DMS114 treated with DMSO at 0.1 percent for 48 hours (cell line): ENCODE data around the gene KPNA2.
A peak's percentile ranks its signal among the peaks of the same experiment; 100 is the strongest.
"Not testable (repeated sequence)": the region's sequence is repeated elsewhere in the genome, so short reads cannot be mapped to it uniquely, and the experiment has no call there.

Experiments used
- DNase-seq: peaks from one replicate; lab custom pipeline; 2025; ENCODE audit not compliant: unreplicated experiment; lab: John Stamatoyannopoulos, UW

The KPNA2 gene

DNA sequence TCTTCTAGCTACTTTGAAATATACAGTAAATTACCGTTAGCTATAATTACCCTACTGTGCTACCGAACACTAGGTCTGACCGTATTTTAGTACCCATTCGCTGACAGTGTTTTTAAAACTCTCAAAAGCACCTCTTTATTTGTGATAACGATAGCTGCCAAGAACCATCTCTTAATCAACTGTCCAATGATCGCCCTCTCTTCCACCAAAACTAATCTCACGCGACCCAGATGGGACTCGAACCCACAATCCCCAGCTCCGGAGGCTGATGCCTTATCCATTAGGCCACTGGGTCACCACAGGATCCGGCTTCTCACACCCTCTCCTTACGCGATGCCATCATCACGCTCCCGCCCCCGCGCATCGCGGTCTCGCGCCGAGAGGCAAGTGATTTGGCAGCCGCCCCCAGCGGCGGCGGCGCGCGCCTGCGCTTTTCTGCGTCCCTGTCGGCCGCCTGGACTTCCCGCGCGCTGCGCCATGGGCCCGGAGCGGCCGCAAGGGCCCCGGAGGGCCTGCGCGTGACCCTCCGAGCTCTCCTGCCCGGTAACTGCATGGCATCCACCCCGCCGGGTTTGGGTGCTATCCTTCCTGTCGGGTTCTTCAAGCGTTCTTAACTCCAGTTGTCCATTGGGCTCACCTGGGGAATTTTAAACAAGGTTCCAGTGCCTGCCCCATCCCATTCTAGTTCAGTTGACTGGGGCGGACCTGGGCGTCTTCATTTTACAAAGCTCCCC lies 15.7 kb upstream of the KPNA2 start:
- peak; percentile 85 for DNase-seq

DNA sequence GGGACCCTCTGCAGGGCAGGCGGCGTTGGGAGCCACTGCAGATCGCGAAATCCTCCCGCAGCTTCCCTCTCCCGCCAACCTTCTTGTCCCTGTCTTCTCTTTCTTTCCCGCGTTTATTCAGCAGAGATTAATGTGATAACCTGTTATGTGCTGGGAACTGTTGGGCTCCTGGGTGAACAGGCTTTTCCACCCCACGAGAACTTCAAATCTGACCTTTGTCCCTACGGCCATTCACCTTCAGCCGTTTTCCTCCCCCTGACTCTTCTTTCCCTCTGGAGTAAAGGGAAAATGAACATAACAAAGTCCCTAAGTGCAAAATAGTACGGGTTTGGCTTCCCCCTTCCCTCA lies 15.2 kb upstream of the KPNA2 start:
- peak; percentile 63 for DNase-seq

DNA sequence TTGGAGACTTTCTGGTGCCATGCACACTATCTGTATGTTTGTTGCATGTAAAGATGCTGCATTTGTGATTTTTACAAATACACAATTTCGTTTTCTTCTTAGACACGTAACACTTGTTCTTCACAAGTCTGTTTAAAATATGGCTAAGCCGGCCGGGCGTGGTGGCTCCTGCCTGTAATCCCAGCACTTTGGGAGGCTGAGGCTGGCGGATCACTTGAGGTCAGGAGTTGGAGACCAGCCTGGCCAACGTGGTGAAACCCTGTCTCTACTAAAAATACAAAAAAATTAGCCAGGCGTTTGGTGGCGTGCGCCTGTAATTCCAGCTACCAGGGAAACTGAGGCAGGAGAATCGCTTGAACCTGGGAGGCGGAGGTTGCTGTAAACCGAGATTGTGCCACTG lies 14.7 kb upstream of the KPNA2 start:
- not testable (repeated sequence) for DNase-seq

DNA sequence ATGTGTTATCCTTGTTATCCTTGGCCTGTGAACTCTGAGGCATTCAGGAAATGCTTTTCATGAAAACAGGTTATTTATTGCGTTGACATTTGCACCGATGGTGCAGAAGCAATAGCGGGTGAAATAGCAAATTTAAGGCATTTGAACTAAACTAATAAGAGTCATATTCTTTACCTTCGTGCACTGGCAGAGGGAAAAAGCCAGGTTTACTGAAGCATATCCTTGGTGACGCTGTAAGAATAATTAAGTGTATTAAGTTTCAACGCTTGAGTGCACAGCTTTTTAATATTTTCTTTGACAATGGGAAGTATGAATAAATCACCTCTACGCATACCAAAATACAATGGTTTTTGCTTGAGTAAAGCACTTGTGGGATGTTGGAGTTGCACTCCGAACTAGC lies 13.6 kb upstream of the KPNA2 start:
- no peak for DNase-seq

DNA sequence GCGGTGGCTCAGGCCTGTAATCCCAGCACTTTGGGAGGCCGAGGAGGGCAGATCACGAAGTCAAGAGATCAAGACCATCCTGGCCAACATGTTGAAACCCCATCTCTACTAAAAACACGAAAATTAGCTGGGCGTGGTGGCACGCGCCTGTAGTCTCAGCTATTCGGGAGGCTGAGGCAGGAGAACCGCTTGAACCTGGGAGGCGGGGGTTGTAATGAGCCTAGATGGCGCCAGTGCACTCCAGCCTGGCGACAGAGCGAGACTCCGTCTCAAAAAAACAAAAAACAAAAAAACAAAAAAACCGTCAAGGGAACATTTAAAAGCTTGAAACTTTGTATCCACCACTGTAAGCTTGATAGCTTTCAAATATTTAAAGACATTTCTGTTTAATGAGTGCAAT lies 13.0 kb upstream of the KPNA2 start:
- not testable (repeated sequence) for DNase-seq

DNA sequence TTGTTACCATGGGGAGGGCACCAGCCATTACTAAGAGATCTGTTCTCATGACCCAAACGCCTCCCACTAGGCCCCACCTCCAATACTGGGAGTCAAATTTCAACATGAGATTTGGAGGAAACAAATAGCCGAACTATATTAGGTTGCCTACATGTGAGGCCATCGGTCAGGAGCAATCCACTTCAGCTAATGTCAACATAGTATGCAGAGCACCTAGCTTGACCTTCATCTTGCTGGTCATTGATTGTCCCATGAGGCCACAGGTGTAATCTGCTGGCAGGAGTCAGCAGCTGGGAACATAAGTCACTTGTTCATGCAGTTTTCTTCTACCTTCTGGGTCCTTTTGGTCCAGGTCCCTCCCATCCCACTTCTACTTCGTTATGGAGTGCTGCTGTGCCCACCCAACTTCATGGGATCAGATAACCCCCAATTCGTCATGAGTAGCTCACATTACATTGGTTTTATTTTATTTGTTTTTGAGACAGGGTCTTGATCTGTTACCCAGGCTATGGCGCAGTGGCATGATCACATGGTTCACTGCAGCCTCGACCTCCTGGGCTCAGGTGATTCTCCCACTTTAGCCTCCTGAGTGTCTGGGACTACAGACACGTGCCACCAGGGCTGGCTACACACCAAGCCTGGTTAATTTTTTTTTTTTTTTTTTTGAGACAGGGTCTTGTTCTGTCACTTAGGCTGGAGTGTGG lies 5.9 kb upstream of the KPNA2 start:
- no peak for DNase-seq

DNA sequence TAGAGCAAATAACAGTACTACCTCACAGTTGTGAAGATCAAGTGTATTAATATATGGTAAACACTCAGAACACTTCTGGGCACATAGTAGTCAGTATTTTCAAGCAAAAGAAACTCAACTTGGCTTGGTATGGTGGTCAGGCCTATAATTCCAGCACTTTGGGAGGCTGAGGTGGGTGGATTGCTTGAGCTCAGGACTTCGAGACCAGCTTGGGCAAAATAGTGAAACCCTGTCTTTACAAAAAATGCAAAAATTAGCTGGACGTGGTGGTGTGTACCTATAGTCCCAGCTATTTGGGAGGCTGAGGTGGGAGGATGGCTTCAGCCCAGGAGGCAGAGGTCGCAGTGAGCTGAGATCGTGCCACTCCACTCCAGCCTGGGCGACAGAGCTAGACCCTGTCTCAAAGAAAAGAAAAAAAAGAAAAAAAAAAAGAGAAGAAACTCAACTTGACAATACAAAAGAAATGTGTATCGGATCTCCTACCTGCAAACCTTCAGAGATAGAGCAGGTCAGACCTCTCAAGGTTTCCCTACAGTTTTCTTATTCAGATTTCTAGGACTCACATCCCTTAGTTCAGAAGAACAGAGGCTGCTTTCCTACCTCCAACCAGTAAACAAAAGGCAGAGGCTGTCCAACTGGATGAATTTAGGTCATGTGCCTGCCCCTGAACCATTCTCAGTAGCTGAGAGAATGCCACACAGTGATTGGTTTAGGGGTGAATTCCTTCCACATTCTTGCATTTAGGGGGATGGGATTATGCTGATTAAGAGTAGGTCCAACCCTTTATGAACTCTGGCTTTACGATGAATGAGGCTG lies 1.7 kb upstream of the KPNA2 start:
- DNase-seq, result peak; percentile 79

DNA sequence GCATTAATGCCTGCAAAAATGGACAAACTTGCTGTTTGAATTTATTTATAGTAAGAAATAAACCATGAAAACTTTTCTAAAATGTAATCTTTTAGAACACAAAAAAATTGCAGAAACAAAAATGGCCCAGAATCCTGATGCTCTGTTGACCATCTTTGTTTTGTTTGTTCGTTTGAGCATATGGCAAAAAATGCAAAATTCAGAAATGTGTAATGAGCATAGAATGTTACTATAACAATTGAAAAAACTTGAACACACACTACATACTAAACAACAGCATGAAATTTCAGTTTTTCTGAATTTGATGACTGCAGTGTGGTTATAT lies 1.1 kb upstream of the KPNA2 start:
- DNase-seq, result no peak

DNA sequence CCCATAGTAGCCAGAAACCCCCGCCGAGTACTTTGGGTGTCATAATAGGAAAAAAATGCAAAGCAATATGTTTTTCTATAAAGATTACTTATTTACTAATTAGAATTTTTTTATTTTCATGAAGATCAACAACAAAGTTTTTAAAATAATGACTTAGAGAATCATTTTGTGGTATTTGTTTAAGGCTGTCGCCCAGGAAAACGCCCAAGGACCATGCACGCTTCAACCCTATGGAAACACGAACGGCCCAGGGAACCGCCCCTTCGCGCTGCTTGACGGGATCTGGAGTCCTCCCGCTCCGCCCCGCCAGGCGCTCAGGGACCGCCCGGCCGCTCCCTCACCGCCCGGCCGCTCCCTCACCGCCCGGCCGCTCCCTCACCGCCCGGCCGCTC lies 408 bp upstream of the KPNA2 start:
- peak; percentile 96 for DNase-seq

DNA sequence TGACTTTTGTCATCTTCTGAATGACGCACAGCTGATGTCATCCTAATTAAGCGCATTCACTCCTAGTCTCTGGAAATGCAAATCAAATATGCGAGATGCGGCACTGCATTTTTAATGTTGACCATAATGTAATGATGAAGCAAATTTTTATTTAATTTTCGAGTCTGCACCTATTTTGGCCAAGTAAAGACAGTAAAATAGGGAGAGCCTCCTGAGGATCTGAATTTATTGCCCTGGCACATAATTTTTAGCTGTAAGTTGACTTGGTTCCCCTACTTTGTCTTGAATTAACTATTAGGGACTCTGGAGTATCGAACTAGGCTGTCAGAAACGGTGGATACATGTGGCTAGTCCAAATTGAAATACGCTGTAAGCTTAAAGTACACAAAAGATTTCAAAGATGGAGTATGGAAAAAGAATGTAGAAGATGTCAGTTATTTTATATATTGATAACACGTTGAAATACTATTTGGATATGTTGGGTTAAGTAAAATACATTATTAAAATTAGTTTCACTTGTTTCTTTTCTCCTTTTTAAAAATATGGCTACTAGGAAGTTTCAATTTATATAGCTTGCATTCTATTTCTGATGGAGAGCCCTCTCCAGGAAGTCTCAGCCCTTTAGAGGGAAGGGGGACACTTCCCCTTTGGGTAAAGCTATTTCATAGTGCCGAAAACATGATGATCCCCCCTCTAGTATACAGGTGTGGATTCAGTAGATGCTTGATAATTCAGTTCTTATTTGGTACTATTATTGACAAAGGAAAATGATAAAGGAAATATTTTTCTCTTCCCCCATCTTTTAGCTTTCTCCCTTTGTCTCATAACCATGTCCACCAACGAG lies 991 bp downstream of the KPNA2 start:
- no peak for DNase-seq

DNA sequence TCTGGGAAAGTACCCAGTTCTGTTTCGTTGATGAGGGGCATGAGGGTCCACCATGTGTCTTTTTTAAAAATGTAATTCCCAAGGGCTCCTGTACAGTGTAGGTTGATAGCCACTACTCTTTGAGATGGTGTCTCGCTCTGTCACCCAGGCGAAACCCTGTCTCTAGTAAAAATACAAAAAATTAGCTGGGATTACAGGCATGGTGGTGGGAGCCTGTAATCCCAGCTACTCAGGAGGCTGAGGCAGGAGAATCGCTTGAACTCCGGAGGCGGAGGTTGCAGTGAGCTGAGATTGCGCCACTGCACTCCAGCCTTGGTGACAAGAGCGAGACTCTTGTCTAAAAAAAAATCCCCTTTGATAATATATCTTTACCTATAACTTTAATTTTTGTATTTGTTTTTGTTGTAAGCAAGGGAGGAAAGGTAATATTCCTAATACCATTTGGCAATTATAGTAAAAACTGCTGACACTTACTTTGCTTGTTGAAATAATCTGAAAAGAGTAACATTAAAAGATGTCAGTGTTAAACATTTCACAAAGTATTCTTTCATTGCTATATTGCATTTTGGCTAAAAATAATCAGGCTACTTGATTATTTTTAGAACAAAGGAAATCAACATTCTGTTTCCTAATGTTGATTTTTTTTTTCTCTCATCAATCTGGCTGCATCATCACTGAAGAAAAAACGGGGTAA lies 11.8 kb downstream of the KPNA2 start:
- no peak for DNase-seq

DNA sequence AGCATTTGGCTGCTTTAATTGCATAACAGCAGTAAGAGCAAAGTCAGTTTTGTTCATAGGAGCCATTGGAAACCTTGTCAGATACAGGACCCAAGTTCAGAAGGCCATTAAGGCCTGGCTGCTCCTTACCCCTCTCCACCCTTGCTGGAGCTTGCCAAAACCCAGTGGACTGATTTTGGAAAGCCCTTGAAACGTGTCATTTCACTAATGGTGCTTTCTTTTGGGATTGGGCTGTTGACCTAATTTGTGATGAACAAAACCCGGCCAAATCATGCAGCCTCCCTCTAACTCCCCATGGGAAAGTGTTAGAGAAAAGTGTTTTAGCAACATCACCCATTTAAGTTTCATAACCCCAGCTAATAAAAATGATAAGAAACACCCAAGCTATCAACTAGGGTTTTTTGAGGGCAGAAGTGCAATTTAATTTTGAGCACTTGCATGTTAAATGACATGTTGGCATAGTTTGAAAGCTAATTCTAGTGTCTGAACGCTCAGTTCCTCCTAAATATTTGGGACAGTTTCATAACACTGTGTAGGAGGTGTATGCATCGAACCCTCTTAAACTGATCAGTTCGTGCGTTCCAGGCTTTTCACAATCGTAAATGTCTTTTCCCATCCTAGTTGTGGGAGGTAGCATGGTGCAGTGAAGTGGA lies 12.5 kb downstream of the KPNA2 start:
- not testable (repeated sequence) for DNase-seq

DNA sequence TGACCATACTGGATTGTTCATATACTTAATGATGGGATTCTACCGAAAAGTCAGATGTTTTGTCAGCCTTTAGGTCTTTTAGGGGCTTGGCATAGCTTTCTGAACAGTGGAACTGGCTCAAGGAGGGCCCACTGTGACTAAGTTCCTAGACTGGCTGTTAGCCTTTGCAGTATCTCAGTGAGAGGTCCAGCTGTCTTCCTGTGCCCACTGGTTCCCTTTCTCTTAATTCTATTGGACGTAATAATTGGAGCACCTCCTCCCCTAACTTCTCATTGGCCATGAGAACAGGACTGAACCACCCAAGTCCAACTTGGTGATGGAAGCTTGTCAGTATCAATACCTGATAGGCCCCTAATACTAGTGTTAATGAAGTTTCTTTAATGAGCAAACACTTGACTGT lies 13.5 kb downstream of the KPNA2 start:
- DNase-seq, result peak; percentile 19

DNA sequence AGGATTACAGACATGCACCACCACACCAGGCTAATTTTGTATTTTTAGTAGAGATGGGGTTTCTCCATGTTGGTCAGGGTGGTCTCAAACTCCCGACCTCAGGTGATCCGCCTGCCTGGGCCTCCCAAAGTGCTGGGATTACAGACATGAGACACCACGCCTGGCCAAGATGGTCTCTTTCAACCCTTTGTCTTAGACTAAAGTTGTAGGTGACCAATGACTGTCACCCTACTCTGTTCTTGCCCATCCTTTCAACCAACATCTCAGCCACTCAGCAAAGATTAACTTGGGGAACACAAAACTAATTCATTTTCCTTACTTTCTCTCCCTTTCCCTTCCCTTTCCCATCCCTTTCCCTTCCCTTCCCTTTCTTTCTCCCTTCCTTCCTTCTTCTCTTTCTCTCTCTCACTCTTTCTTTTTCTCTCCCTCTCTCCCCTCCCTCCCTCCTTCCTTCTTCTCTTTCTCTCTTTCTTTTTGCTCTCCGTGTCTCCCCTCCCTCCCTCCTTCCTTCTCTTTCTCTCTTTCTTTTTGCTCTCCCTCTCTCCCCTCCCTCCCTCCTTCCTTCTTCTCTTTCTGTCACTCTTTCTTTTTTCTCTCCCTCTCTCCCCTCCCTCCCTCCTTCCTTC lies 14.4 kb downstream of the KPNA2 start:
- not testable (repeated sequence) for DNase-seq

DNA sequence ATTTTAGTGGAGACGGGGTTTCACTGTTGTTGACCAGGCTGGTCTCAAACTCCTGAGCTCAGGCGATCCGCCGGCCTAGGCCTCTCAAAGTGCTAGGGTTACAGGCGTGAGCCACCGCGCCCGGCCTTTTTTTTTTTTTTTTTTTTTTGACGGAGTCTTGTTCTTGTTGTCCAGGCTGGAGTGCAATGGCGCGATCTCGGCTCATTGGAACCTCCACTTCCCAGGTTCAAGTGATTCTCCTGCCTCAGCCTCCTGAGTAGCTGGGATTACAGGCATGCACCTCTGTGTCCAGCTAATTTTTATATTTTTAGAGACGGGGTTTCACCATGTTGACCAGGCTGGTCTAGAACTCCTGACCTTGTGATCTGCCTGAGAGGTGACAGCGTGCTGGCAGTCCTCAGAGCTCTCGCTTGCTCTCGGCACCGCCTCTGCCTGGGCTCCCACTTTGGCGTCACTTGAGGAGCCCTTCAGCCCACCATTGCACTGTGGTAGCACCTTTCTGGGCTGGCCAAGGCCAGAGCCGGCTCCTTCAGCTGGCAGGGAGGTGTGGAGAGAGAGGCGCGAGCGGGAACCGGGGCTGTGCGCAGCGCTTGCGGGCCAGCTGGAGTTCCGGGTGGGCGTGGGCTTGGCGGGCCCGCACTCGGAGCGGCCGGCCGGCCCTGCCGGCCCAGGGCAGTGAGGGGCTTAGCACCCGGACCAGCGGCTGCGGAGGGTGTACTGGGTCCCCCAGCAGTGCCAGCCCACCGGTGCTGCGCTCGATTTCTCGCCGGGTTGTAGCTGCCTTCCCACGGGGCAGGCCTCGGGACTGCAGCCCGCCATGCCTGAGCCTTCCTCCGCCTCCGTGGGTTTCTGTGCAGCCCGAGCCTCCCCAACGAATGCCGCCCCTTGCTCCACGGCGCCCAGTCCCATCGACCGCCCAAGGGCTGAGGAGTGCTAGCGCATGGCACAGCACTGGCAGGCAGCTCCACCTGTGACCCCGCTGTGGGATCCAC lies 16.1 kb downstream of the KPNA2 start:
- not testable (repeated sequence) for DNase-seq

DNA sequence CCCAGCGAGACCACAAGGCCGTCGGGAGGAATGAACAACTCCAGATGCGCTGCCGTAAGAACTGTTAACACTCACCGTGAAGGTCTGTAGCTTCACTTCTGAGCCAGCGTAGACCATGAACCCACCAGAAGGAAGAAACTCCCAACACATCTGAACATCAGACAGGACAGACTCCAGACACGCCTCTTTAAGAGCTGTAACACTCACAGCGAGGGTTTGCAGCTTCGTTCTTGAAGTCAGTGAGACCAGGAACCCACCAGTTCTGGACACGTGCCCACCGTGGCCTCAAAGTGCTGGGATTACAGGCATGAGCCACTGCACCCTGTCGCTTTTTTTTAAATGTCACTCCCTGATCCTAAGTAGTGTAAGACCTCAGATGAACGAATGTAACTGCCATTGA lies 17.3 kb downstream of the KPNA2 start:
- DNase-seq, result no peak

DNA sequence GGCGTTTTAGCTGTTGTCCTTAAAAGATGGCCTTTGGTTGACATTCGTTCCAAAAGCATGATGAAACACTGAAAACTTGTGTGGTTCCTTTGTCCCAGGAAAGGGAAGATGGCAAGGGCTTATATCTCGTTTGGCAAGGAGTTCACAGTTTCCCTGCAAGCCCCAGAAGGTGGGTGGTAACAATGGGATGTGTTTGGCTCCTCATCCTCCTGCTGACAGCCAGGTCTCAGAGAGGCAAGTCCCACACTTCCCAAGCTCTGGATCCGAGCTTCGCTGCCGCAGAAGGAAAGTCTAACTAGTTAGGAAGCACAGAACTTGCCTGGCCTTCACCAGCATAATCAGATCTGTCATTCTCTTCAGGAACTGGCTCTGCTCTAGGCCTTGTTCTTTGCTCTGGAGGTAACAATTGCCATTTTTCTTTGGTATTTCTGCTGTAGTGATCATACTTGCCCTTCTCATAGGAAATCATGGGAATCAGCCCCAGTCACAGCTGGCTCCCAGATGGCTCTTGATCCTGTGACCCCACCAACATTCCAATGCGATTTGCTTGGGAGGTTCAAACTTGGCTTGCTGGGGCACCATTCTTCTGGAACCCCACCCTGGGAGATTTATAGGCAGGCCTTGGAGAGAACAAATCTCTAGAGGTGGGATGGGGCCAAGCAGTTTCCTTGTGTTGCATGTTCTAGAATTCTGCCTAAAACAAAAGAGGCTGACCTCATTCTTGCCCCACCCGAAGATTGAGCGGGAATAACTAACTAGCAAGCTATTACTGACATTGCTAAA lies 17.9 kb downstream of the KPNA2 start:
- no peak for DNase-seq
